Tibial artery (tissue), 4 donors: Measurements from ENCODE around the gene TCF4.

Experiments used
- DNase-seq, 2 donors: peaks; one replicate each; pipeline ENCODE4 v3.0.0-alpha.2; 2019
- H3K27ac ChIP-seq, 2 donors: fragments of 200-600 bp; sonication (generic) in 1 of 2; 1 replicate in 1 of 2; 2 replicates in 1 of 2; pipeline ENCODE4 v1.5.1; 2018 to 2019; ENCODE audit warnings: mild to moderate bottlenecking in 1 of 2
- H3K27me3 ChIP-seq, 2 donors: fragments of 200-600 bp; sonication (generic) in 1 of 2; one replicate each; pipeline versions ENCODE4 v1.5.1 to v1.6.0; 2016 to 2019
- H3K36me3 ChIP-seq, 3 donors: fragments of 200-600 bp; sonication (generic) in 2 of 3; one replicate each; pipeline ENCODE4 v1.5.1; 2016 to 2019; ENCODE audit warnings: mild to moderate bottlenecking in 2 of 3
- H3K4me1 ChIP-seq, 4 donors: fragments of 200-600 bp; sonication (generic) in 2 of 4; 1 replicate in 3 of 4; 2 replicates in 1 of 4; pipeline ENCODE4 v1.5.1; 2016 to 2019
- H3K4me3 ChIP-seq, 2 donors: fragments of 200-600 bp; sonication (generic) in 1 of 2; 1 replicate in 1 of 2; 2 replicates in 1 of 2; pipeline ENCODE4 v1.5.1; 2018 to 2019; ENCODE audit warnings: mild to moderate bottlenecking in 2 of 2
- H3K9me3 ChIP-seq, 3 donors: fragments of 200-600 bp; sonication (generic) in 1 of 3; one replicate each; pipeline ENCODE4 v1.5.1; 2016 to 2019
- intact Hi-C: fragments of 100-400 bp; cut with DNase I; formaldehyde crosslinking; loops from one replicate; pipeline ENCODE4 v1.15.0; 2023; ENCODE audit warnings: low total_unique reads
- TF ChIP-seq, protein P1 (sequence below), 2 experiments: fragments of 200-600 bp in 1 of 2; fragments of 450-650 bp in 1 of 2; IDR thresholded peaks; one replicate each; pipeline ENCODE4 v1.5.1; 2017 to 2019; ENCODE audit warnings: antibody characterized with exemption in 2 of 2, mild to moderate bottlenecking in 1 of 2, moderate library complexity in 1 of 2

Gene TCF4

DNA sequence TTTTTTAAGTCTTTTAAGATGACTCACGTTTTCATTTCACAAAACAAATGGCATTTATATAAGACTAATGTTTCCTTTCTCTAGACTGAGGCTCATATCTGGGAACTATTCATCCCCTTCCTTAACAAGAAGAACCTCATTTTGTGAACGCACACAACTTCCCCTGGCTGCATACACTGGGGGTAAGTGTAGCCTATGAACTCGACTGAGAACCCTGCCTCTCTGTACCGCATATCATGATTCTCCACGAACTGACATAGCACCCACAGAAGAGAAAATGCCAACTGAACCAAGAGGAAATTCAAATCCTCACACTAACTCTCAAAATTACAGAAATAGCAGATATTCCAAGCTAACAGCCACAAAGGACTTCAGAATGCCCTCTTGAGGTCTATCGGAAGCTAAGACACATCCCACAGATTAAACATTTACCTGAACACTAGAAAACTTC lies 236.7 kb downstream of the TCF4 start:
- intact Hi-C loops: no loop called here
- Histone ChIP-seq H3K4me1 (no peaks in the 10 kb centered on the region), H3K9me3 (no peaks in the 10 kb centered on the region), H3K36me3 (no peaks in the 10 kb centered on the region), H3K4me3 (no peak overlapping the region), H3K27ac (no peak overlapping the region), H3K27me3 (no peaks in the 10 kb centered on the region)
- DNase-seq: no peak
- TF ChIP-seq, protein P1, sequence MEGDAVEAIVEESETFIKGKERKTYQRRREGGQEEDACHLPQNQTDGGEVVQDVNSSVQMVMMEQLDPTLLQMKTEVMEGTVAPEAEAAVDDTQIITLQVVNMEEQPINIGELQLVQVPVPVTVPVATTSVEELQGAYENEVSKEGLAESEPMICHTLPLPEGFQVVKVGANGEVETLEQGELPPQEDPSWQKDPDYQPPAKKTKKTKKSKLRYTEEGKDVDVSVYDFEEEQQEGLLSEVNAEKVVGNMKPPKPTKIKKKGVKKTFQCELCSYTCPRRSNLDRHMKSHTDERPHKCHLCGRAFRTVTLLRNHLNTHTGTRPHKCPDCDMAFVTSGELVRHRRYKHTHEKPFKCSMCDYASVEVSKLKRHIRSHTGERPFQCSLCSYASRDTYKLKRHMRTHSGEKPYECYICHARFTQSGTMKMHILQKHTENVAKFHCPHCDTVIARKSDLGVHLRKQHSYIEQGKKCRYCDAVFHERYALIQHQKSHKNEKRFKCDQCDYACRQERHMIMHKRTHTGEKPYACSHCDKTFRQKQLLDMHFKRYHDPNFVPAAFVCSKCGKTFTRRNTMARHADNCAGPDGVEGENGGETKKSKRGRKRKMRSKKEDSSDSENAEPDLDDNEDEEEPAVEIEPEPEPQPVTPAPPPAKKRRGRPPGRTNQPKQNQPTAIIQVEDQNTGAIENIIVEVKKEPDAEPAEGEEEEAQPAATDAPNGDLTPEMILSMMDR (IDR thresholded peaks at IDR 0.05): no peak

DNA sequence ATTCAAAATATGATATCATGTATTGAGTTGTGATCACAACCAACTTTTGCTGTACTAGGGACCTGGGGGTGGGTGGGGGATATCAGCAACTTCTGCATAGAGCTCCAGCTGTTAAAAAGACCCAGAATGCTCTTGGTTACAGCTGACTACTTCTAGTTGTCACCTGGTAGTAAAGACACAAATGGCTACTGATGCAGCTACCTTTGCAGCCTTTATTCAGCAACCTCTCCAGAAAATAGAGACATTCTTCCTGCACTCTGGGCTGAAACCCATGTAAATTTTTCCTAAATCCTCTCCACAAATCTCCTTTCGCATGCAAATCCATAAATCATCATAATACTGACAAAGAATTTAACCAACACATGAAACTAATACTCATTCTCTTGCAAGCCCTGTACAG lies 238.3 kb downstream of the TCF4 start:
- intact Hi-C loops: no loop called here
- H3K4me1 ChIP-seq: no peaks in the 10 kb centered on the region
- no peaks in the 10 kb centered on the region for H3K9me3 ChIP-seq
- DNase-seq: no peak
- no peaks in the 10 kb centered on the region for H3K36me3 ChIP-seq
- no peak overlapping the region for H3K27ac ChIP-seq
- TF ChIP-seq, protein P1 (IDR thresholded peaks at IDR 0.05): no peak
- no peaks in the 10 kb centered on the region for H3K27me3 ChIP-seq
- H3K4me3 ChIP-seq: no peak overlapping the region

DNA sequence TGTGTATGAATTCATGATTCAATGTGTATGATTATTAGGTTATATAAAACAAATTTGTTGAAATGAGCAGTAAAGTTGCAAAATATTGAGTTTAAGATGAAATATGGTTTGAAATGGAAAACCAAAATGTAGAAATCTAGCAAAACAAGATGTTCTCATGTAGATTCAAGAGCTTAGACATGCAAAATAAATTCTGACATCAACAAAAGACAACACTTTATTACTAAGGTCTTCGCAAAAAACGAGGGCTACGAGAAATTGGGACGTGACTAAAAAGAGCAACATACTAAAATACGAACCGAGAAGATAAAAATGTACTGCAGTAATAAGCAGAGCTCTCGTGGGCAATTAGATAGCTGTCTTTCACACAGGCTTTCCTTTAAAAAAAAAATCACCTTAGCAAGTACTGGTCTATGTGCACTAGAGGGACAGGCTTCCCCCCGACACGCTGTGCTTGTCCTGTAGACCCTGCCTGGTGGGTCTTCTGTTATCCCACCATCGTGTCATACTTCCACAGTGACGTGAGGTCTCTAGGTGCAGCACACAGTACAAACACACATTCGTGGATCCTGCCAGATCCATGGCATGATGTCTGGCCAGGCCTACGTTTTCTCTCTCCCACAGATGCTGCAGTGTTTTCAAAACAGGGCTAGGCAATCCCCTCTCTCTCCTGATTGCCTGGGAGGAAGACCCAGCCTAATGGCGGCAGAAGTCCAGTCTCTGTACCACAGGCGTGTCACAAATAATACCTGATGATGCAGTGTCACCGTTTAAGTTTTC lies 240.8 kb downstream of the TCF4 start:
- Histone ChIP-seq H3K9me3 (no peaks in the 10 kb centered on the region), H3K4me3 (no peak overlapping the region), H3K27me3 (no peaks in the 10 kb centered on the region), H3K4me1 (no peaks in the 10 kb centered on the region), H3K27ac (no peak overlapping the region), H3K36me3 (no peaks in the 10 kb centered on the region)
- TF ChIP-seq, protein P1 (IDR thresholded peaks at IDR 0.05): no peak
- no peak for DNase-seq
- intact Hi-C loops: no loop called here

DNA sequence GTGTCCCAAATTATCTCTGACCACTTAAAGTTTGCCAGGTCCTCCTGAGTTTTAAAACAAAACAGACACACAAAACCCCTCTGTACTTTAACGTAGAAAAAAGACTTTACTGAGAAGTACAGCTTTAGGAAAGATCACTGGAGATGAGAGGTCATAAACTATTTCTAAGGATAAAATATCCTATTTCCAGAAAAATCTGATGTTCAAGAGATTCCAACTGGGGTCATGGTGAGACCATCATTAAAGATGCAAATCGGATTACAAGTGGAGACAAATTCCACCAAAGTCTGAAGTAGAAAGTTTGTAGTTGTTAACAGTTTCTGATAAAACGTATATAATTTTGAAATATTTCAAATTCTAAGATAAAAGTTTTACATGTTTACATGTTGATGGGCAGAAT lies 241.6 kb downstream of the TCF4 start:
- Histone ChIP-seq H3K4me1 (no peaks in the 10 kb centered on the region), H3K36me3 (no peaks in the 10 kb centered on the region), H3K27ac (no peak overlapping the region), H3K27me3 (no peaks in the 10 kb centered on the region), H3K9me3 (no peaks in the 10 kb centered on the region), H3K4me3 (no peak overlapping the region)
- TF ChIP-seq, protein P1 (IDR thresholded peaks at IDR 0.05): no peak
- intact Hi-C loops: no loop called here
- DNase-seq: no peak

DNA sequence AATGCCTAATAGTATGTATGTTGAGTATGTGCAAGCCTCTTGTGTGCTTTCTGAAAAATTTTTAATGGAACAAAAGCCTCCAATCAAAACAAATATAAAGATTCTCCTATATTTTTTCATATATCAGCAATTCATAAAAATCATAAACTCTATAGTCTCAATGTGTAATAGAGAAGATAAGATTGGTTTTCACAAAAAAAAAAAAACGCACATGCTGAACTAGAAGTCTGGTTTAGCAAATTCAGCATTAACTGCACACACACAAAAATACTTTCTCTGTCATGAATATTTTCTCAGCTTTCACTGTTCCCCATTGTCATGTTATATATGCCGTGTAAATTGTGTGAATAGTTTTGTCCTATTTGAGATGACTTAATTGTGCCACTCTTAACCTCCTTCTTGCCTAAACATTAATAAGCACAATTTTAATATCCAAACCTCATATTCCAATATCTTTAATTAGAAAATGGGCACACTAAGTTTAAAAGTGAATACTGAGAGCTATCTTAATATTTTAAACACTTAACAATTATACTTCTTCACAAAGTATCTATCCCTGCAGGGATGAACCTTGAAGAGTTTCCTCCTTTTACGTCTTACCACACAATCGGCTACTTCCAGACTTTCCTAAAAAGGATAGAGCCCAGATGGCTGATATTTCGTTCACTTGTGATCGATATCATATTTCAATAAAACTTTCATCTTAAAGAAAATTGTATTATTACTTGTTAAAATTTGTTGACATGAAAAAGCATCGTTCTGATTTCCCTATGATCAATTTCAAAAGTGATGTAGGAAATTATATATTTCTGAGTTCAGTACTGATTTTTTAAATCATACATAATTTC lies 242.7 kb downstream of the TCF4 start:
- TF ChIP-seq, protein P1 (IDR thresholded peaks at IDR 0.05): no peak
- Histone ChIP-seq H3K4me1 (no peaks in the 10 kb centered on the region), H3K9me3 (no peaks in the 10 kb centered on the region), H3K4me3 (no peak overlapping the region), H3K27me3 (no peaks in the 10 kb centered on the region), H3K36me3 (no peaks in the 10 kb centered on the region), H3K27ac (no peak overlapping the region)
- intact Hi-C loops: no loop called here
- DNase-seq: no peak
